PC-9 (cell line): ENCODE data around the gene PRDM2. TPM values are rescaled to one million over a fixed set of nuclear protein-coding genes. Genes with fewer than 3 reads are reported as not detected.
A peak's percentile ranks its signal among the peaks of the same experiment; 100 is the strongest.

ENCODE experiments used
- BruUV-seq: library from RNA; stranded (reverse); fragments of 400-500 nt; replicated peaks from 2 replicates; lab custom pipeline; 2021; lab: Mats Ljungman, UMichigan
- CTCF ChIA-PET: fragments of 300-600 bp; sonication (Branson Sonifier 250); formaldehyde crosslinking; loops from one replicate; lab custom pipeline; 2022; ENCODE audit warnings: antibody characterized with exemption; lab: Charles Lee
- POLR2A ChIA-PET: fragments of 300-600 bp; sonication (Branson Sonifier 250); formaldehyde crosslinking; loops from one replicate; lab custom pipeline; 2022; ENCODE audit warnings: antibody characterized with exemption; ENCODE audit not compliant: unreplicated experiment; lab: Charles Lee
- DNase-seq, 2 experiments: peaks; one replicate each; pipeline versions ENCODE4 v3.0.0 to v3.0.0-alpha.2; 2015 to 2022; ENCODE audit warnings: mixed read lengths in 1 of 2
- H2AFZ ChIP-seq: fragments of 200-600 bp; sonication (generic); 2 replicates; pipeline ENCODE4 v1.8.1; 2017; ENCODE audit warnings: antibody characterized with exemption
- H3F3A ChIP-seq: fragments of 200-600 bp; sonication (generic); 2 replicates; pipeline ENCODE4 v1.8.1; 2017; ENCODE audit warnings: antibody characterized with exemption, mild to moderate bottlenecking, low read depth; ENCODE audit not compliant: insufficient read depth
- H3K27ac ChIP-seq: fragments of 200-600 bp; sonication (generic); 2 replicates; pipeline ENCODE4 v1.6.1; 2016; ENCODE audit warnings: mixed run types
- H3K27me3 ChIP-seq: fragments of 200-600 bp; sonication (generic); 2 replicates; pipeline ENCODE4 v1.6.1; 2016; ENCODE audit warnings: low read depth, mixed run types; ENCODE audit not compliant: insufficient read depth
- H3K36me3 ChIP-seq: fragments of 200-600 bp; sonication (generic); 2 replicates; pipeline ENCODE4 v1.6.1; 2016; ENCODE audit warnings: low read depth, mixed run types
- H3K4me1 ChIP-seq: fragments of 200-600 bp; sonication (generic); replicated peaks from 2 replicates; pipeline ENCODE4 v1.6.1; 2016; ENCODE audit warnings: mixed run types; ENCODE audit not compliant: insufficient read depth
- H3K4me2 ChIP-seq: fragments of 200-600 bp; sonication (generic); 2 replicates; pipeline ENCODE4 v1.6.1; 2017; ENCODE audit warnings: mixed run types
- H3K4me3 ChIP-seq: fragments of 200-600 bp; sonication (generic); 2 replicates; pipeline ENCODE4 v1.6.1; 2016; ENCODE audit warnings: mixed run types
- H3K79me2 ChIP-seq: fragments of 200-600 bp; sonication (generic); 2 replicates; pipeline ENCODE4 v1.6.1; 2017; ENCODE audit warnings: low read depth, mixed run types
- H3K9me2 ChIP-seq: fragments of 200-600 bp; sonication (generic); 2 replicates; pipeline ENCODE4 v1.8.1; 2017; ENCODE audit warnings: mild to moderate bottlenecking; ENCODE audit not compliant: insufficient read depth
- H3K9me3 ChIP-seq: fragments of 200-600 bp; sonication (generic); 2 replicates; pipeline ENCODE4 v1.8.1; 2016; ENCODE audit warnings: low read depth; ENCODE audit not compliant: insufficient read depth
- H4K20me1 ChIP-seq: fragments of 200-600 bp; sonication (generic); 2 replicates; pipeline ENCODE4 v1.8.1; 2017; ENCODE audit not compliant: insufficient read depth
- CTCF ChIP-seq: fragments of 200-600 bp; sonication (generic); conservative IDR thresholded peaks from 2 replicates; pipeline ENCODE4 v1.6.1; 2017; ENCODE audit warnings: mixed run types, antibody characterized with exemption, mild to moderate bottlenecking, moderate library complexity
- EZH2 ChIP-seq: fragments of 200-600 bp; sonication (generic); IDR thresholded peaks from 2 replicates; pipeline ENCODE4 v1.8.0; 2017; ENCODE audit warnings: antibody characterized with exemption, low read depth
- intact Hi-C: fragments of 100-400 bp; cut with micrococcal nuclease; formaldehyde crosslinking; loops from one replicate; pipeline ENCODE4 v1.10.0; 2022; ENCODE audit not compliant: unreplicated experiment
- total RNA-seq: library from RNA; stranded (reverse); gene quantifications from 2 replicates; pipeline ENCODE4 v1.2.3, GENCODE V29; 2021

Gene PRDM2
- total RNA-seq, 1 experiment from 2014 or later: 32.1 TPM

DNA sequence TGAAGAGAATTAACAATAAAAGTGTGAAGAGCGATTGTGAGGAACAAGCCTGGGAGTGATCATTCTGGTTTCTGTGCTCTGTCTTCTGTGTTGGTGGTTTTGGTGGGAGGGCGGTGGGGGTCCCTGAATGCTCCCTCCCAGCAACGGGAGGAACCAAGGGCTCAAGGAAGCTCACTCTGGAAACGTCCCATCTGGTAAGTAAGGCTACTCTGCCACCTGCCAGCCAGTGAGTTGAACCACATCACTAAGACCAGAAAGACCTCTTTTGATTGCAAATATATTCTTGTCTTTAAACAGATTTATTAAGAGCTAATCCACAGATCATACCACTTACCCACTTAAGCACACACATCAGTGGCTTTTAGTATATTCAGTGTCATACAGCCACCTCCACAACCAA lies 125.0 kb downstream of the PRDM2 start:
- Histone ChIP-seq H3K4me2 (no peak overlapping the region), H4K20me1 (no peaks in the 10 kb centered on the region), H3K27ac (no peak overlapping the region), H3K4me1 (no peaks in the 10 kb centered on the region), H3K9me3 (no peaks in the 10 kb centered on the region), H3K4me3 (no peak overlapping the region), H3K36me3 (no peaks in the 10 kb centered on the region), H3F3A (no peaks in the 10 kb centered on the region), H3K27me3 (no peaks in the 10 kb centered on the region), H2AFZ (no peak overlapping the region), H3K9me2 (no peaks in the 10 kb centered on the region), H3K79me2 (no peaks in the 10 kb centered on the region)
- CTCF ChIA-PET: no interaction called here
- POLR2A ChIA-PET: no interaction called here
- intact Hi-C loops: loop anchor here (1.0 kb wide), 1 partner anchor 160 kb away; no protein-coding TSS in a partner anchor
- BruUV-seq: no TSS peak
- 0 out of 2 replicates have a peak, but pooled peaks have one; percentile 25 for TF ChIP-seq CTCF
- TF ChIP-seq EZH2: no peak
- DNase-seq: no peak

DNA sequence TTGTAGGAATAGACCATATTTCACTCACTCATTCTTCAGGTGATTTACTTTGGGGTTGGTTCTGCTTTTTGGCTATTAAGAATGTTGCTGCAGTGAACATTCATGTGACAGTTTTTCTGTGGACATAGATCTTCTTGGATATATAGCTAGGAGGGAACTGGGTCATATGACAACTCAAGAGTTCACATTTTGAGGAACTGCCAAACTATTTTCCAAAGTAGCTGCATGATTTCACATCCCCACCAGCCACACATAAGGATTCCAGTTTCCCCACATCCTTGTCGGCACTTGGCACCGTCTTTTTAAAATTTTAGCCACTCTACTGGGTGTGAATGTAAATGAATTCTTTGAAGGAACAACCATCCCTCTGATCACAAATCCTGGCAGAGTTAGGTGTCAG lies 126.0 kb downstream of the PRDM2 start:
- Histone ChIP-seq H3K9me2 (no peaks in the 10 kb centered on the region), H2AFZ (no peak overlapping the region), H3F3A (no peaks in the 10 kb centered on the region), H3K9me3 (no peaks in the 10 kb centered on the region), H3K4me3 (no peak overlapping the region), H3K27ac (no peak overlapping the region), H4K20me1 (no peaks in the 10 kb centered on the region), H3K4me1 (no peaks in the 10 kb centered on the region), H3K36me3 (no peaks in the 10 kb centered on the region), H3K4me2 (no peak overlapping the region), H3K79me2 (no peaks in the 10 kb centered on the region), H3K27me3 (no peaks in the 10 kb centered on the region)
- ChIA-PET POLR2A (no interaction called here), CTCF (no interaction called here)
- BruUV-seq: no TSS peak
- TF ChIP-seq EZH2: no peak
- no peak for TF ChIP-seq CTCF
- intact Hi-C loops: no loop called here
- no peak for DNase-seq

GRCh38 chr1:13826591-13826990 lies 126.6 kb downstream of the PRDM2 start:
- Histone ChIP-seq H3K9me3 (no peaks in the 10 kb centered on the region), H3K4me2 (no peak overlapping the region), H3K79me2 (no peaks in the 10 kb centered on the region), H2AFZ (no peak overlapping the region), H3K27me3 (no peaks in the 10 kb centered on the region), H3K36me3 (no peaks in the 10 kb centered on the region), H3K4me1 (no peaks in the 10 kb centered on the region), H4K20me1 (no peaks in the 10 kb centered on the region), H3K4me3 (no peak overlapping the region), H3K9me2 (no peaks in the 10 kb centered on the region), H3F3A (no peaks in the 10 kb centered on the region), H3K27ac (no peak overlapping the region)
- POLR2A ChIA-PET: no interaction called here
- TF ChIP-seq EZH2 (no peak), CTCF (no peak)
- no TSS peak for BruUV-seq
- no peak for DNase-seq
- CTCF ChIA-PET: no interaction called here
- intact Hi-C loops: no loop called here
